Measurements from ENCODE around the gene NINL.
"Not testable (repeated sequence)": the region's sequence is repeated elsewhere in the genome, so short reads cannot be mapped to it uniquely, and the experiment has no call there.

The NINL gene

DNA sequence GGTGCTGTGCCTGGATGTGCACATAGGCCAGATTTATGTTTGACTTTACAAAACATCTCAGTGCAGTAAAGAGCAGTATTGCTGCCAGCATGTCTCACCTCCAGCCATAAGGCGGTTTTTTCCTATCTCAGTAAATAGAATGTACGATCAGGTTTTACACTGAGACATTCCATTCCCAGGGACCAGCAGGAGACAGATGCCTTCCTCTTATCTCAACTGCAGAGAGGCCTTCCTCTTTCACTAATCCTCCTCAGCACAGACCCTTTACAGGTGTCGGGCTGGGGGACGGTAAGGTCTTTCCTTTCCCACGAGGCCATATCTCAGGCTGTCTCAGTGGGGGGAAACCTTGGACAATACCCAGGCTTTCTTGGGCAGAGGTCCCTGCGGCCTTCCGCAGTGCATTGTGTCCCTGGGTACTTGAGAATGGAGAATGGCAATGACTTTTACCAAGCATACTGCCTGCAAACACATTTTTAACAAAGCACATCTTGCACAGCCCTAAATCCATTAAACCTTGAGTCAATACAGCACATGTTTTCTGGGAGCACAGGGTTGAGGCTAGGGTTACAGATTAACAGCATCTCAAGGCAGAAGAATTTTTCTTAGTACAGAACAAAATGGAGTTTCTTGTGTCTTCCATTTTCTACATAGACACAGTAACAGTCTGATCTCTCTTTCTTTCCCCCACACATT, 34.5 kb downstream of the NINL start:
- not testable (repeated sequence) for DNase-seq

DNA sequence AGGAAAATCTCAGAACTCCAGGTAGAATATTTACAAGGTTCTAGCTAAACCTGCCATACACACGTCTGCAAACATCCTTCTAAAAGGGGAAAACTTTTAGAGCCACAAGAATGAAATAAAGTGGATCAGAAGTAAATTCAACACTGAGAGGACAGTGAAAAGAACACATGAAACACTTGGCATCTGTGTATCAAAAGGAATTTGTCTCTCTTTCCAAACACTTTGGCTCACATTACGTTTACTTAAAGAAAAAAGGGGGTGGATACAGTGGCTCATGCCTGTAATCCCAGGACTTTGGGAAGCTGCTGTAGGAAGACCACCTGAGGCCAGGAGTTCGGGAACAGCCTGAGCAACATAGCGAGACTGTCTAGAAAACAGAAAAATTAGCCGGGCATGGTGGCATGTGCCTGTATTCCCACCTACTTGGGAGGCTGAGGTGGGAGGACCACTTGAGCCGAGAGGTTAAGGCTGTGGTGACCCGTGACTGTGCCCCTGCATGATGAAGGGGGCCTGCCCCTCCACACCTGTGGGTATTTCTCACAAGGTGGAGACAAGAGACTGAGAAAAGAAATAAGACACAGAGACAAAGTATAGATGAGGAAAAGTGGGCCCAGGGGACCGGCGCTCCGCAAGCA, 35.4 kb downstream of the NINL start:
- DNase-seq: no peak

DNA sequence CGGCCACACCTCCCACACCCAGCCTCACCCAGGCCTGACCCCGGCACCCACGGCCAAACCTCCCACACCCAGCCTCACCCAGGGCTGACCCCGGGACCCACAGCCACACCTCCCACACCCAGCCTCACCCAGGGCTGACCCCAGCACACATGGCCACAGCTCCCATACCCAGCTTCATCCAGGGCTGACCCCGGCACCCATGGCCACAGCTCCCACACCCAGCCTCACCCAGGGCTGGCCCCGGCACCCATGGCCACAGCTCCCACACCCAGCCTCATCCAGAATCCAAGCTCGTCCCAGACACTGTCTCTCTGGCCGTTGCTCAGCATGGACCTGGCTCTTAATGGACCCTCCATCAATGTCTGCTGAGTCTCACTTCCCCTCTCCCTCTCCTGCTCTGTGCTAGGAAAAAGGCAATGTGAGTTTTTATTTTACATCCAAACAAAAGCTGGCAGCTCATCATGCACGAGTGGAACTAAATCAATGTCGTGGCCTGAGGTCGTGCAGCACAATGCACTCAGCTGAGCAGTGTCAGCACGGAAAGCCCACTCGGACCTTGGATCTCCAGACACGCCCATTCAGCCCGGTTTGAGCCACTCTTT, 36.1 kb downstream of the NINL start:
- no peak for DNase-seq

DNA sequence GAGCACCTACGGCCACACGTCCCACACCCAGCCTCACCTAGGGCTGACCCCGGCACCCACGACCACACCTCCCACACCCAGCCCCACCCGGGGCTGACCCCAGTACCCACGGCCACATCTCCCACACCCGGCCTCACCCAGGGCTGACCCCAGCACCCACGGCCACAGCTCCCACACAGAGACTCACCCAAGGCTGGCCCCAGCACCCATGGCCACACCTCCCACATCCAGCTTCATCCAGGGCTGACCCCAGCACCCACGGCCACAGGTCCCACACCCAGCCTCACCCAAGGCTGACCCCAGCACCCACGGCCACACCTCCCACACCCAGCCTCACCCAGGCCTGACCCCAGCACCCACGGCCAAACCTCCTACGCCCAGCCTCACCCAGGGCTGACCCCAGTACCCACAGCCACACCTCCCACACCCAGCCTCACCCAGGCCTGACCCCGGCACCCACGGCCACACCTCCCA, 36.7 kb downstream of the NINL start:
- DNase-seq: no peak

DNA sequence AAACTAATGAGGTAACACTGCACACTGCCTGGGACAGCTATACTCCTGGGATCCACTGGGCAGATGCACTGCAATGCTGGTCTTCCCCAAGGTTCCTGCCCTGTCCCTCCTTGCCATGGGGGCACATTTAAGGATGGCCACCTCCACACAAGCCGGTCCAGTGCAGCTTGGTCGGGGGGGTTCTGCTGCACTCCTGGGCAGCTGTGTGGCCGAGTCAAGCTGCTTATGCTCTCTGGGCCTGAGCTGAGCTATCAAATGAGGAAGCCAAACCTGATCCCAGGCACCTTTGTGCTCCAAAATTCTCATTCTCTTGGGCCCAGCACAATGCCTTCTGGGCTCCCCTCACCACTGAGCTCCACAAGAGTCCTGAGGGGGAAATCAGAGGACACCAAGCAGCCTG, 37.3 kb downstream of the NINL start:
- no peak for DNase-seq

DNA sequence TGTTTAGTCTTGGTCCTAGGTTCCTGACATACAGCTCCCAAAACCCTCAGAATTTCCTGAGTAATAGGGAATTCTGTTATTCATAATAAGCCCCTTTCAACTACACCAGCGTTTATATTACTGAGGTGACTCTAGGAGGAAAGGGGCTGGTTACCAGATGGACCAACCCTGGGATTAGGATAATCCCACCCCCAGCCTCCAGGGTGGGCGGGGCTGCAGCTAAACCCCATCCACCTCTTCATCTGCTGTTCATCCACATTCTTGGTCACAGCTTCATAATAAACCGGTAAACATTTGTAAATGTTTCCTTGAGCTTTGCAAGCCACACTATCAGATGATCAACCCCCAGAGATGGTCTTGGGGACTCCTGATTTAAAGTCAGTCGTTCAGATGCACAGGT, 38.3 kb downstream of the NINL start:
- DNase-seq: no peak

DNA sequence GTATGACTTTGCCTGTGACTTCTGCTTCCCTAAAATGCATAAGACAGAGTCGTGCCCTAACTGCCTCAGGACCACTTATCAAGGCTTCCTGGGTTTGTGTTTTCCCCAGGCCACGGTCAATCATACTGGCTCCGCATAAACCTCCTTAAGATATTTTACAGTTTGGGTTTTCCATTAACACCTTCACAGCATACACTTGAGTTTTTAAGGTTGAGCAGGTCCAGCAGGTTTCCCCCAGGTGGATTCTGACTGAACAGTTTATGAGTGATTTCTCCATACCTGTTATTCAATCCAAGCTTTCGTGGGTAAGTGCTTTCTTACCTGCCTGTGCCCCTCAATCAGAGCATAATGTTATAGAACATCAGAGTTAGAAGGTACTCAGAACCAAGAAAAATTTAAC, 39.3 kb downstream of the NINL start:
- DNase-seq: no peak

DNA sequence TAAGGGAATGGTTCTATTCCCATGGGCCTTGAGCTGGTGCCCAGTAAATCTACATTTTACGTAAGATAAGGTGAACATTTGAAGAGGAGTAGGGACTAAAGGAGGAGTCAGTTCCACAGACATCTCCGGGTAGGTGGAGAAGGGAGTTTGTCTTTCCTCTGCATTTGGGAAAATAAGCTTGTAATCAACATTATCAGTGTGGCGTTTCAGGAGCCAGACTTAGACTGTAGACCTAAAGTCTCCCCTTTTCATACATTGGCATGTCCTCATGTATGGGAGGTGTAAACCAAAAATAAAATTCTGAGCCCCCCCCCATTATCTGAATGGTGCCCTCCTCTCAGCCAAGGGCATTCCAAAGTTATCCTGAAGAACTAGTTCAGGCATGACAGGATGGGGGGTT, 40.2 kb downstream of the NINL start:
- DNase-seq: no peak

DNA sequence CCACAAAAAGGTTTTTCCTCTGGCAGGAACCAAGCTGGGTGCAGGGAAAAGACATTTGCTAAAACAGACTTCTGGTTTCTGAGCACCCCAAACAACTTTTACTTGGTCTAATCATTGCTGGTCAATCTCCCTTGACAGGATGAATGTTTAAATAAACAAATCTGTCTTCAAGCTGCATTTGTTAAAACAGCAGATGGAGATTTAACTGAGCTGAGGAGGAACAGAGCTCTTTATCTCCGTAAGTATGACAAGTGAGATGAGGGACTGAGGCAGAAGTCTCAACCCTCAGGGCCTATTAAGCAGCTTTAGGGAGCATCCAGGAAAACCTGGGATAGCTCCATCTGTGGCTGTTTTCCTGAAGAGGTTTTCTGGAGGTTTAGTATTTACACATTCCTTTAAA, 40.6 kb downstream of the NINL start:
- no peak for DNase-seq

DNA sequence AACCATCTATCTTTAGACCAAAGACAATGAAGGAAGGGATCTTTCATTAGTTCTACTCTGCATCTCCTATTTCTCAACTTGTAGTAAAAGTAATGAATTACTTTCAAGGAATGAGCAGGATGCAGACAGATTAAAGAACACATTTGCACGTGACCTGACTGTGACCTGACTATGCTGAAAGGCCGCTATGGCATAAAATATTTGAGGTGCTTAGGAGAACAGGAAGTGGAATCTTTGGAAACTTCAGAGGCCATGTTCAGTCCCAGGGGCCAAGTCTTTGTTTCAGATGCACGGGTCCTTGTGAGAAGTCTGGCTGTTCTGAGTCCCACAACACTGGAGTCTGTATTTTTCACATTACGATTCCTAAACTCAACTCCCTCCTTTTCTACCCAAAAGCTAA, 41.0 kb downstream of the NINL start:
- DNase-seq: no peak

DNA sequence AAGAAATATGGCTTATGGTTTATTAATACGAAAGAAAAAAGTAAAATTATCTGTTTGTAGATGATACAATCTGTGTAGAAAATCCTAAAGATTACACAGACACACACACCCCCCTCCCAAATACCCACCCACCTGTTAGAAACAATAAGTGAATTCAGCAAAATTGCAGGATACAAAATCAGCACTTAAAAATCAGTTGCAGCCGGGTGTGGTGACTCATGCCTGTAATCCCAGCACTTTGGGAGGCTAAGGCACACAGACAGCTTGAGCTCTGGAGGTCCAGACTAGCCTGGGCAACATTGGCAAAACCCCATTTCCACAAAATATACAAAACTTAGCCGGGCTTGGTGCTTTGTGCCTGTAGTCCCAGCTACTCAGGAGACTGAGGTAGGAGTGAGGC, 42.3 kb downstream of the NINL start:
- no peak for DNase-seq

DNA sequence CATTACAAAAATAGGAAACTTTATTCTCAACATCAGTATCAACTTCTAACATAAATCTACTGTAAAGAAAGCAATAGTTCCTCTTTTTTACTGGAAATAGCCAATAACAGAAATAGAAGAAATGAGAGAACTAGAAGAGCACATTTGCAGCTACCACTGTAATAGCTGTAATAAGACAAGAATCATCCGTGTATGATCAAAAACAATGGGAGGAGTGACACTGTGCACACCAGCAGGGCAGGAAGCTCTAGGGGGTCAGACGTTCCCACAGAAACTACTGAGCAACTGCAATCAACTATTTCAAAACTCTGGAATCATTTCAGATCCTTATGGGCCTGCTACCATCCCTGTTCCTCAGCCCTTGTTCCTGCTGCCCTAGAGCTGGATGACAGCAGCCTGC, 43.7 kb downstream of the NINL start:
- no peak for DNase-seq

DNA sequence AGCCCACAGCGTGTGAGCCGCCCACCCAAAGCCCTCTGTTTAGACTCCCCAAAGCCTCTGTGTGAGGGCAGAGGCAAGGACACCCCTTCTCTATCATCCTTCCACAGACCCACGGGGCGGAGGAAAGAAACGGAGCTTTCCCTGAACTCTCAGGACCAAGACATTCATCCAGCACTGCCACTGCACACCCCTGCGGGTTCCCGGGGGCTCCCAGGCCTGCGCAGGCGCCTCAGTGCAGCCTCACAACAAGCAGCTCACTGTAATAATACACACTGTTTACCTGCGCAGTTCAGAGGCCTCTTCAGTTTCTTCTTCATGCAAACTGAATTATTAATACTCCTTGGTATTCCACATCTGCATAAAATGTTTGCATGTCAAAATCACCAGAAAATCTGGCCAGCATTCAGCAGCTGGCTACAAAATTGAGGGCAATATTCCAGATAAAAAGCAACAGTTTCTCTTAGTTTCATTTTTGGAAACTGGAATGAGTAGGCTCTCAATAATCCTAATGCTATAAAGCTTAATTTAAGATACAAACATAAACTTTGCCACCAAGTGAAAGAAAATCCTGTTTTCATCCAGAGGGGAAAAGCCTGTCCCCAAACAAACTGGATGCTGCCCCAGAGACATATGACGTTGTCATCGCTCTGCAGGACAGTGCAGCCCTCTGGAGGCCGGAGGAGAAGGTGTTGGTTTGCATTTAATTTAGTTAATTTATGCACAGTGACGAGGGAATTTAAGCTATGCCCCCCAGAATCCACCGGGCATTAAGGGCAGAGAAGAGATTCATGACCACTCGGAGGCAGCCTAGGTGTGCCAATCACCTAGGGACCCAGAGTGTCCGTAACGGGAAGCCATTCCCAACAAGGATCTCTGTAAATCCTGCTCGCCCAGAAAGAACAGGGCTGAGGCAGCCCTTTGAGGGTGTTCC, 45.3 kb downstream of the NINL start:
- DNase-seq: no peak

DNA sequence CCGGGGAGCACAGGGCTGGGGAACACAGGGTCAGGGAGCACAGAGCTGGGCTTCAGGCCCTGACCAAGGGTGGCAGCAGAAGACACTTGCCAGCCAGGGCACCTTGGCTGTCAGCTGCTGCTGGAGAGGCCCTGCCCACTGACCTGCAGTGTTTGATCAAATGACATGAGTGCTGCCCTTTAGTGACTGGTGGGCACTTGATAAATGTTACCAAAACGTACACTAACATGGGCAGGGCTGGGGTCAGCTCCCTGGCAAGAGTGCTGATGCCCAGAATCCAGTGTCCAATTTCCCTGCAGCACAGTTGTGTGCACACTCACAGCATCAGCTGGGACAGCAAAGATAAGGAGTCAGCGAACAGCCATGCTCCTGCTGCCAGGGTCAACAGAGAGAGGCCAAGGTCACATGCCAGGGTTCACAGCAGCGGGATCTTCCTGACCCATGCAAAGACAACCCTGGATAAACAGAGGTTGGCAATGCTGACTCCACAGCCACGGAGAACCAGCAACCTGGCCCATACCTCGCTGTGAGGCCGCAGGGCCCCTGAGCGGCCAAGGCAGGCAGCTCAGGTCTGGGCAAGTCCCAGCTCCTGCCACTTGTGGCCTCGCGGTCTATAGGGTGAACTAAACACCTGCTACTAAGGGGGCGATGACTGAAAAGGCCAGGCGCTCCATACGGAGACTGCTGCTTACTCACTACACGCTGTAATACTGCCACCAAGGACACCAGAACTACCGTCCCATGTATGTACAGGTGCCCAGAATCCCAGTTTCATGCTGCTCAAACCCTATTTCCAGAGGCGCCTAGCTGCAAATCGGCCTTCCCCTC, 46.3 kb downstream of the NINL start:
- no peak for DNase-seq

DNA sequence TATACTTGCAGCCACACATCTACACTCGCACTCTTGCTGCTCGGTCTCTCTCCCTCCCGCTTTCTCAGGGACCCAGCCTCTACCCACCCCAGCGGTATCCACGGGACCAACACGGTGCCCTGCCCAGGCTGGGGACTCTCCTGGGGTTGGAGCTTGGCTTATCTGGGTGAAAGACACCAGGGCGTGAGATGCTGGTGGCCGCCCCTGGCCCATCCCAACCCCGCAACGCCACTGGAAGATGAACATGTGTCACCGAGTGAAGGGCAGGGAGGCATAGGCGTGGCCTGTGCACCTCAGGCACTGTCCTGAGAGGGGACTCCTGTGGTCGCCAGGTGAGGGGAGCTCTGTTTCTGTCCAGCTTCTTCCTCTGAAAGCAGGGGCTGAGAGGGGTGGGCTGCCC, 47.4 kb downstream of the NINL start:
- no peak for DNase-seq

DNA sequence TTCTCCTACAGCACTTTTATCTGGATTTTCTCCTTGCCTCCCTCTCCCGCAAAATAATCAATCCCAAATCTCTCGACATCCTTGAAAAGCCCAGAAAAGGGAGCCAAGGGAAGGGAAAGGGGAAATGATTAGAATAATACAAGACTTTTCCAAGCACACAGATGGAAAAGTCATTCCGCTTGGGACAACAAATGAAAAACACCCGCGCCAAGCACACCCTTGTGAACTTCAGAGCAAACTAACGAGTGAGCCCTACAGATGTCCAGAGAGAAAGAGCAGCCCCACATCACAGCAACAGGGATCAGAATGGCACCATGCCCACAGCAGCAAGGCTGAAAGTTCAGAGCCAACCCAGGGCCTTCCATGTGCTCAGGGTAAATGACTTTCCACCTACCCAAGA, 49.6 kb downstream of the NINL start:
- no peak for DNase-seq

DNA sequence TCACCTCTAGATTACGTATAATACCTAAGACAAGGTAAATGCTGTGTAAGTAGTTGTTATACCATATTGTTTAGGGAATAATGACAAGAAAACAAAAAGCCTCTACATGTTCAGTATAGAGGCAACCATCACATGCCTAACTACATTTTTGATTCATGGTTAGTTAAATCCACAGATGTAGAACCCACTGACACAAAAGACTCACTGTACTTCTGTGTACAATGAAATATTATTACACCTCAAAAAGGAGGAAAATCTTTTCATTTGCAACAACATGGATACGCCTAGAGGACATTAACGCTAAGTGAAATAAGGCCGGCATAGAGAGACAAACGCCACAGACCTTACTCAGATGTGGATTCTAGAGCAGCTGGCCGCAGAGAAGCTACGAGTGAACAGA, 50.5 kb downstream of the NINL start:
- DNase-seq: no peak

DNA sequence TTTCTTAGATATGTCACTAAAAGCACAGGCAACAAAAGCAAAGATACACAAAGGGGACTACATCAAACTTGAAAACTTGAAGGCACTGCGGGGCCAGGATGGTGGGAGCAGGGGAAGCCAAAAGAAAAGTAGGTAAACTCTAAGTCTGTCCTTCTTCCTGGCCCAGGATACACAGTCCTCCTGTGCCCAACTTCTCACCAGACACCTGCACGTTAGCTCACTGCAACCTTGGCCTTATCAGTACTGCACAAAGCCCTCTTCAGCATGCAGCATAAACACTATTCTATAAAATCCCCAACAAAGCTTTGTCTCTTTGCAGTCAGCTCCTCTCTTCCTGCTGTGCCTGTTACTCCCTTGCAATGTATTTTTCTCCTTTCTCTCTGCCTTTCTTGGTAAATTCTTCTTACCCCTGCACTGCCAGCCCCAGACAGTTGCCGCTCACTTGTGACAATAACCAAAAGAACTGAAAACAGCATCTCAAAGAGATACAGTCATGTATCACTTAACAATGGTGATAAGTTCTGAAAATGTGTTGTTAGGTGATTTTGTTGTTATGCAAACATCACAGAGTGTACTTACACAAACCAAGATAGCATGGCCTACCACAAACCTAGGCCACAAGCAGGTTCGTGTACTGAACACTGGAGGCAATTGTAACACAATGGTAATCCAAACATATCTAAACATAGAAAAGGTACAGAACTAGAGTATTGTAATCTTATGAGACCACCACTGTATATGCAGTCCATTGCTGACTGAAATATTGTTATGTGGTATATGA, 51.2 kb downstream of the NINL start:
- DNase-seq: no peak

DNA sequence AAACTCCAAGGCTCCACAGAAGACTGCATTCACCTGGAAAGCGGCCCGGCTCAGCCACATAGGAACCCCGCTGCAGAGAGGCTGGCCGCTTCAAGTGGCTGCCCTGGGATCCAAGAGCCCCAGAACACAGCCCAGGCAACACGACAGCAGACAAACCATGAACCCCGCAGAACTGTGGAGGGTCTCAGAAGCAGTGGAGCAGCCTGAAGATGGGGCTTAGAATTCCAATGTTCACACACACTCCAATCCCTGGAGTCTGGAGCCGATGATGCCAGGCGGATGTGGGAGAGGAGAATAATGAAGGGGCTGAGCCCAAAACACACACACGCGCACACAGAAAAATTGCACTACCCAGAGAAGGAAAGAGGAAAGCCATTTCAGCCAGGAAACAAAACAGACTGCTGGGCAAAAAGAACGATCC, 52.4 kb downstream of the NINL start:
- DNase-seq: no peak

DNA sequence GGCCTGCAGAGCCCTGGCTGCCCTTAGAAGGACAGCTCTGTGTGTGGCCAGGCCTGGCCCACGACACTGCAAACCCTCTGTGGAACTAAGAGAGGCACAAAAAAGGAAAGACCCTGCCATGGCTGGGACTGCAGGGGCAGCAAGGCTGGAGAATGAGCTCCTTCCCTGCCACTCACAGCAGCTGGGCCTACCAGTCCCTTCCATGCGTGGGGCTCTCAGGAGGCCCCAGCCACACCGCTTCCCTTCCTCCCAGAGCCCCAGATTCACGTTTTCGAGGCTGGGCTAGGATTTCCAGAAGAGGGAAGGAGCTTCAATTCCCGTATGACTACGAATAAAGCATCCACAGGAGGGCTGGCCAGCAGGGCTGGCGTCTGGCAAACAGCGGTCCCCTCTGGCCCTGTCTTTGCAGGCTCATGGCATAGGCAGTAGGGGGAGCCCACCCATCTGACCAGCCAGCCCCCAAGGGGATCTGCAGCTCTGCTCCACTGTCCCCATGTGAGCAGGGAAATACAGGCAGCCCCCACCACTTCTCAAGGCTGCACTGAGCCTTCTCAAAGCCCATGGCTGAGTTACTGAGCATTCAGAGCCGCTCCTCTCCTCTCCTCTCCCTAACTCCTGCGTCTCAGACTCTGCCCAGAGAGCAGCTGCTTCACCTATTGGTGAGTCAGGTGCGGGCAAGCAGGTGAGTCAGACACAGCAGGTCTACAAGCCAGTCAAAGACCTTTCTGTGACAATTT, 53.1 kb downstream of the NINL start:
- DNase-seq: no peak
